ENCODE results near the gene PID1. TPM values are rescaled to one million over a fixed set of nuclear protein-coding genes. Genes with fewer than 3 reads are reported as not detected.

The PID1 gene
- total RNA-seq, 1 donor from 2014 or later, result 1.4 TPM

DNA sequence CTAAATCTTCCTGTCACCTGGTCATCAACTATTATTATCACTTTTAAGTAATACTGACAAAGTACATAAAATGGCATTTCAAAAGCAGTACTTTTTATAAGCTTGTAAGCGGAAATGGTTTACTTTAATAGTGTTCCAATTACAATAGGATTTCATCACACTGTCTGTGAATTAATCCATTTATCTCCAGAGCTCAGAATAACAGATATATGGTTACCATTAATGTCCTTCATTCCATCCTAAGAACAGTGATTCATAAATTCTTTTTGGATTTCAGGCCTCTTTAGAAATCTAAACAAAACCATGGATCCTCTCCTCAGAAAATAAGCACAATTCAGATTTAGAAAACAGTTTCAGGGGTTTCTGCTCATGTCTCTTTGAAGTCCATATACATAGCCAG, 68.4 kb downstream of the PID1 start:
- no peak for TF ChIP-seq EZH2 (IDR thresholded peaks at IDR 0.05)
- no peak overlapping the region for H3K9ac ChIP-seq
- Mint-ChIP-seq H3K36me3 (no peaks in the 10 kb centered on the region), H3K27me3 (ENCODE audit: insufficient read depth, low read depth) (no peaks in the 10 kb centered on the region), H3K4me3 (no peak overlapping the region), H3K4me1 (no peaks in the 10 kb centered on the region), H3K9me3 (no peaks in the 10 kb centered on the region), H3K27ac (no peak overlapping the region)
- H3F3A ChIP-seq (ENCODE audit: low read depth), result no peaks in the 10 kb centered on the region
- no peak overlapping the region for H3K27ac ChIP-seq
- no peaks in the 10 kb centered on the region for H3K27me3 ChIP-seq
- H3K36me3 ChIP-seq, result no peaks in the 10 kb centered on the region
- no peaks in the 10 kb centered on the region for H4K20me1 ChIP-seq (ENCODE audit: low read depth)
- H3K4me3 ChIP-seq, result no peak overlapping the region
- H3K79me2 ChIP-seq (ENCODE audit: low read depth), result no peaks in the 10 kb centered on the region
- H3K4me1 ChIP-seq, result no peaks in the 10 kb centered on the region
- no peak overlapping the region for H3K4me2 ChIP-seq
- H3K9me3 ChIP-seq (ENCODE audit: low read depth), result no peaks in the 10 kb centered on the region
- no peak overlapping the region for H2AFZ ChIP-seq (replicated peaks)
- no peak for DNase-seq (ENCODE audit: low spot score)

DNA sequence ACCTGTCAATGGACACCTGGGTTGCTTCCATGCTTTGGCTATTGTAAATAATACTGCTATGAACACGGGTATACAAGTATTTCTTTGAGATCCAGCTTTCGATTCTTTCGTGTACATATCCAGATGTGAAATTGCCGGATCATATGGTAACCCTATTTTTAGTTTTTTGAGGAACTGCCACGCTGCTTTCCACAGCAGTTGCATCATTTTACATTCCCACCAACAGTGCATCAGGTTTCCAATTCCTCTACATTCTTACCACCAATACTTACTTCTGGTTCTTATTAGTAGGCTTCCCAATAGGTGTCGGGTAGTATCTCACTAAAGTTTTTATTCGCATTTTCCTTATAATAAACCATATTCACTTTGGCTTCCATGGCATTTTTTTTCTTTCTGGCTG, 69.6 kb downstream of the PID1 start:
- H3K4me3 Mint-ChIP-seq, result no peak overlapping the region
- Histone ChIP-seq H3K36me3 (no peaks in the 10 kb centered on the region), H3K27ac (no peak overlapping the region), H3K79me2 (ENCODE audit: low read depth) (no peaks in the 10 kb centered on the region), H3K4me2 (no peak overlapping the region), H3K4me3 (no peak overlapping the region), H3F3A (ENCODE audit: low read depth) (no peaks in the 10 kb centered on the region), H3K27me3 (no peaks in the 10 kb centered on the region), H3K4me1 (no peaks in the 10 kb centered on the region), H3K9me3 (ENCODE audit: low read depth) (no peaks in the 10 kb centered on the region), H4K20me1 (ENCODE audit: low read depth) (no peaks in the 10 kb centered on the region), H2AFZ (replicated peaks) (no peak overlapping the region), H3K9ac (no peak overlapping the region)
- H3K36me3 Mint-ChIP-seq, result no peaks in the 10 kb centered on the region
- H3K9me3 Mint-ChIP-seq, result no peaks in the 10 kb centered on the region
- no peak for DNase-seq (ENCODE audit: low spot score)
- TF ChIP-seq EZH2phosphoT487 (IDR thresholded peaks at IDR 0.05) (no peak), EZH2 (IDR thresholded peaks at IDR 0.05) (no peak)
- TF ChIP-seq, protein P1, sequence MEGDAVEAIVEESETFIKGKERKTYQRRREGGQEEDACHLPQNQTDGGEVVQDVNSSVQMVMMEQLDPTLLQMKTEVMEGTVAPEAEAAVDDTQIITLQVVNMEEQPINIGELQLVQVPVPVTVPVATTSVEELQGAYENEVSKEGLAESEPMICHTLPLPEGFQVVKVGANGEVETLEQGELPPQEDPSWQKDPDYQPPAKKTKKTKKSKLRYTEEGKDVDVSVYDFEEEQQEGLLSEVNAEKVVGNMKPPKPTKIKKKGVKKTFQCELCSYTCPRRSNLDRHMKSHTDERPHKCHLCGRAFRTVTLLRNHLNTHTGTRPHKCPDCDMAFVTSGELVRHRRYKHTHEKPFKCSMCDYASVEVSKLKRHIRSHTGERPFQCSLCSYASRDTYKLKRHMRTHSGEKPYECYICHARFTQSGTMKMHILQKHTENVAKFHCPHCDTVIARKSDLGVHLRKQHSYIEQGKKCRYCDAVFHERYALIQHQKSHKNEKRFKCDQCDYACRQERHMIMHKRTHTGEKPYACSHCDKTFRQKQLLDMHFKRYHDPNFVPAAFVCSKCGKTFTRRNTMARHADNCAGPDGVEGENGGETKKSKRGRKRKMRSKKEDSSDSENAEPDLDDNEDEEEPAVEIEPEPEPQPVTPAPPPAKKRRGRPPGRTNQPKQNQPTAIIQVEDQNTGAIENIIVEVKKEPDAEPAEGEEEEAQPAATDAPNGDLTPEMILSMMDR (IDR thresholded peaks at IDR 0.05), result no peak
- no peaks in the 10 kb centered on the region for H3K4me1 Mint-ChIP-seq
- no peak overlapping the region for H3K27ac Mint-ChIP-seq
- H3K27me3 Mint-ChIP-seq (ENCODE audit: insufficient read depth, low read depth), result no peaks in the 10 kb centered on the region

DNA sequence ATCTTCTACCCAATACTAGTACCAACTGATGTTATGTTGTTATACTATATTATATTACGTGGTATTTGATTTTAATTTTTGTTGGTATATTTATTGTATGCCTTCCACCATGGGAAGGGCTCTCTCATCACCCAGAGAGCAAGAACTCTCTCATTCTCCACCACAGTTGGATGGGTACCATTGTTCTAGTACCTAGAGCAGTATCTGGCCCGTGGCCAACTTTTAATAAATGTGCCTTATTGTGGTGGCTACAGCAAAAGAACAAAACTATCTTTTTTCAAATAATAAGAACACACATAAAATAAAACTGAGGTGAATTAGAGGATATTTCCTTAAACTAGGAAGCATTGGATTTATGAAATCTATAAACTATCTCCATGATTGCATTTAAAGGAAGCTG, 71.8 kb downstream of the PID1 start:
- no peak overlapping the region for H3K27ac ChIP-seq
- no peaks in the 10 kb centered on the region for H3K79me2 ChIP-seq (ENCODE audit: low read depth)
- Mint-ChIP-seq H3K27me3 (ENCODE audit: insufficient read depth, low read depth) (no peaks in the 10 kb centered on the region), H3K27ac (no peak overlapping the region), H3K4me1 (no peaks in the 10 kb centered on the region), H3K4me3 (no peak overlapping the region), H3K36me3 (no peaks in the 10 kb centered on the region), H3K9me3 (no peaks in the 10 kb centered on the region)
- DNase-seq (ENCODE audit: low spot score), result no peak
- H3F3A ChIP-seq (ENCODE audit: low read depth), result no peaks in the 10 kb centered on the region
- no peak overlapping the region for H3K4me2 ChIP-seq
- H3K4me3 ChIP-seq, result no peak overlapping the region
- H3K4me1 ChIP-seq, result no peaks in the 10 kb centered on the region
- H2AFZ ChIP-seq (replicated peaks), result no peak overlapping the region
- H3K27me3 ChIP-seq, result no peaks in the 10 kb centered on the region
- no peak overlapping the region for H3K9ac ChIP-seq
- no peaks in the 10 kb centered on the region for H3K36me3 ChIP-seq
- no peak for TF ChIP-seq EZH2 (IDR thresholded peaks at IDR 0.05)
- no peak for TF ChIP-seq EZH2phosphoT487 (IDR thresholded peaks at IDR 0.05)
- TF ChIP-seq, protein P1 (IDR thresholded peaks at IDR 0.05), result no peak
- H4K20me1 ChIP-seq (ENCODE audit: low read depth), result no peaks in the 10 kb centered on the region
- no peaks in the 10 kb centered on the region for H3K9me3 ChIP-seq (ENCODE audit: low read depth)

- no peaks in the 10 kb centered on the region for H4K20me1 ChIP-seq (ENCODE audit: low read depth)
- H3K79me2 ChIP-seq (ENCODE audit: low read depth), result no peaks in the 10 kb centered on the region
- DNase-seq (ENCODE audit: low spot score), result no peak
- Mint-ChIP-seq H3K36me3 (no peaks in the 10 kb centered on the region), H3K4me3 (no peak overlapping the region), H3K27me3 (ENCODE audit: insufficient read depth, low read depth) (no peaks in the 10 kb centered on the region), H3K9me3 (no peaks in the 10 kb centered on the region), H3K4me1 (no peaks in the 10 kb centered on the region), H3K27ac (no peak overlapping the region)
- H3K27ac ChIP-seq, result no peak overlapping the region
- H3K4me3 ChIP-seq, result no peak overlapping the region
- no peaks in the 10 kb centered on the region for H3K36me3 ChIP-seq
- no peak overlapping the region for H3K9ac ChIP-seq
- TF ChIP-seq, protein P1 (IDR thresholded peaks at IDR 0.05), result no peak
- TF ChIP-seq EZH2phosphoT487 (IDR thresholded peaks at IDR 0.05) (no peak), EZH2 (IDR thresholded peaks at IDR 0.05) (no peak)
- no peak overlapping the region for H3K4me2 ChIP-seq
- no peaks in the 10 kb centered on the region for H3F3A ChIP-seq (ENCODE audit: low read depth)
- no peaks in the 10 kb centered on the region for H3K27me3 ChIP-seq
- no peaks in the 10 kb centered on the region for H3K4me1 ChIP-seq
- H3K9me3 ChIP-seq (ENCODE audit: low read depth), result no peaks in the 10 kb centered on the region
- H2AFZ ChIP-seq (replicated peaks), result no peak overlapping the region
These were observed 74.6 kb downstream of the PID1 start for GRCh38 chr2:229196448-229196847.

Data from neural progenitor cell (in vitro differentiated cells).